HG03175 (cell line): Measurements from ENCODE around the gene CMIP.
"Not testable (repeated sequence)": the region's sequence is repeated elsewhere in the genome, so short reads cannot be mapped to it uniquely, and the experiment has no call there.

ENCODE experiments used
- ATAC-seq: cut with Tn5 transposase; IDR thresholded peaks from one replicate; pipeline ENCODE4 v1.9.1; 2021; ENCODE audit warnings: mild to moderate bottlenecking, moderate library complexity; ENCODE audit not compliant: unreplicated experiment

Gene CMIP

DNA sequence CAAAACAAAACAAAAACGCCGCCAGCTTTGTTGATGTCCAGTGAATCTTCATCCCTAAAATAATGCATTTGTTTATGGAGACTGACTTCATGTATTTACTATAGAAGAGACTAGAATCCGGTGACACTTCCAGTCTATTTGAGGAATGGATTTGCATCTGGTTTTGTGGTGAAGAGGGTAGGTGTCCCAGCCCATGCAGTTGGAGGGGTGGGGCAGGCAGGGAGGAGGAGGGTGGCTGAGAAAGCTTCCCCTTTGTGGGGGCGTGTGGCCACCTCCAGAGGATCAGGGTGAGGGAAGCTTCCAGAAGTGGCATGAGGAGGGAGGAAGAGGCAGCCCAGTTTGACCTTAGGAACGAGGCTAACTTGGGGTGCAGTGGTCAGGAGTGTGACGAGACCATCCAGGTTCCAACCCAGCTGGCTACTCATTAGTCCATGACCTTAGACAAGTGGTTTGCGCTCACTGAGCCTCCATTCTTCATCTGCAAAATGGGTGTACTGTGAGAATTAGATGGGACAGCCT, 69.5 kb downstream of the CMIP start:
- ATAC-seq = peak; percentile 65

GRCh38 chr16:81514568-81515258, 70.1 kb downstream of the CMIP start:
- no peak for ATAC-seq

DNA sequence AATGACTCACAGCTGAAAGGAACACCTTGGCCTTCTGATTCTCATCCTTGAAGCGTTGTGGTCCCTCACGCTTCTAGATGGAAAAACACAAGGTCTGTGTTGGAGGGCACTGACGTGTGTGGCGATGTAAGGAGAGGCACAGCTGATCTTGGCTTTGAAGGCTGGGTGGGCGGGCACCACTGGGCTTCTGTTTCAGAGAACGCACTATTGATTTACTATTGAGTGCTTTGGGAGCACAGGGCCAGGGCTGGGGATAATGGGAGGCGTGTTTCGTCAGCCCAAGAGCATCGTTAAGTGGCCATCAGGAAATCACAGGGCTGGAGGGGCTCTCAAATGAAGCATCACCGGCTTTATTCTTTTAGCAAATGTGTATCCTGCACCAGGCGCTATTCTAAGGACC, 70.7 kb downstream of the CMIP start:
- ATAC-seq = no peak

GRCh38 chr16:81515721-81516120, 71.1 kb downstream of the CMIP start:
- ATAC-seq = no peak

DNA sequence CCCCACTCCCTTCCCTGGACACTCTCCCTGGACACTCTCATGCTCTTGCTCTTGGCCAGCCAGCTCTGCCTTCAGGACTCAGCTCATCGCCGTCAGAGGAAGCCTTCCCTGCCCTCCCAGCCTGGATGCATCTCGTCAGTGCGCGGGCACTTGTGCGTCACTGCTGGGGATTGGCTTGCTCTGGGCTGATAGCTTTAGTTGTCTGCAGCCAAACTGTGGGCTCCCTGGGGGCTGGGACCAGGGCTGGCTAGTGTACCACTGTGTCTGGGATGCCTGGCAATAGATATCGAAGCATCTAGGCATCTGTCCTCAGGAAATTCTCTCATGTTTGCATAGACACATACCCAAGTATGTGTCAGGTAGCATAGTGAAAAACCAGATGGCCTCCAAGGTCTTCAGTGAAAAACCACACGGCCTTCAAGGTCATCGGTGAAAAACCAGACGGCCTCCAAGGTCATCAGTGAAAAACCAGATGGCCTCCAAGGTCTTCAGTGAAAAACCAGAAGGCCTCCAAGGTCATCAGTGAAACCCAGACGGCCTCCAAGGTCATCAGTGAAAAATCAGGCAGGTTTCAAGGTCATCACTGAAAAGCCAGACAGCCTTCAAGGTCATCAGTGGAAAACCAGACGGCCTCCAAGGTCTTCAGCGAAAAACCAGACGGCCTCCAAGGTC, 72.0 kb downstream of the CMIP start:
- no peak for ATAC-seq

DNA sequence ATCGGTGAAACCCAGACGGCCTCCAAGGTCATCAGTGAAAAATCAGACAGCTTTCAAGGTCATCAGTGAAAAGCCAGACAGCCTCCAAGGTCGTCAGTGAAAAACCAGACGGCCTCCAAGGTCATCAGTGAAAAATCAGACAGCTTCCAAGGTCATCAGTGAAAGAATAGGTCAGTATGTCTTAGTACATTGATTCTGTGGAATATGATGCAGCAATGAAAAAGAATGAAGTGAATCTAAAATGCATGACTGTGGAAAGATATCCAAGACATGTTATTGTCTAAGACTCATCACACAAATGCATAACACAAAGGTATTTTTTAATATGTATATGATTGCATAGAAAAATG, 72.5 kb downstream of the CMIP start:
- no peak for ATAC-seq

DNA sequence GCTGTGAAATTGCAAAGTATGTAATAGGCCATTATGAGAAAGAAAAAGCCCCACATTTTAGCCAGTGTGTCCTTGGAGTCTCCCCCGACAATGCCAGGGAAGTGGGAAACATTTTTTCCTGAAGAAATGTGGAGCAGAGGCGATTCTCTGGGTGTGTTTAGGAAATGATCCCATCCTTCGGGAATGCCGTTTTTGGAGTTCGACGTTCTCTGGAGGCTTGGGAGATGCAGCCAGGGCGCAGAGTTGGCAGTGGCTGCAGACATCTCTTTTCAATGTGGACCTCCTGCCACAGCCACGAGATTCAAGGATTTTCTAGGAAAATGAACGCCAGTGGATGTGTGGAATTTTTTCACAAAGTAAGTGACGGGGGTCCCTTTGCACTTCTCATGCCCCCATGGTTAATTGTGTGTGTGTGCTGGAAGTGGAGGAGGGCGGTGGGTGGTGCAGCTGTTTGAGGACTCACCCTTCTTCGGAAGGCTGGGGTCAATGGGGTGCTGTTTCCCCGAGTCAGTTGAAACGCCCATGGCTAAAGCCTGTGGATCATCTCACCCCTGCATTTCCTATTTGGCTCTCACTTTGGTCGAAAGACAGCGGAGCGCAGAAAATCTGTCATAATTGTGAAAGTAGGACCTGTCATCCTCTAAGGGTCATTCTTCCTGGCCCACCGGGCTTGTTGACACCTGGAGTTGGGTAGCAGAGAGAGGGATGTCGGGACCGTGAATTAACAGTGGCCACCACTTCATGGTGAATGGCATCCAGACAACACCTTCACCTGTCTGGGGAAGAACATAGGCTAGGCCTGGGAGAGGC, 73.2 kb downstream of the CMIP start:
- no peak for ATAC-seq

DNA sequence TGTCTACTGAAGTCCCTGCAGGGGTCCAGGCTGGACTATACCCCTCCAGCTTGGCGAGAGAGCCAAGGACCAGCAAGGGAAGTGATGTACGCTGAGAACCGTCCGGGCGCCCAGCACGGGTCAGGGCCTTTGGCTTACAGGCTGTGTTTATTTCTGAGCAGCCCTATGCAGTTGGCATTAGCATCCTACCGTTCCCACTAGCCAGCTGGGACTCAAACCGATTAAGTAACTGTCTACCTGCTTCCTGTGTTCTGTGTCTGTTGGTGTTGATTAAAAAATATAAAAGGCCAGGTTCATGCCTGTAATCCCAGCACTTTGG, 73.8 kb downstream of the CMIP start:
- no peak for ATAC-seq

GRCh38 chr16:81519301-81520150, 74.9 kb downstream of the CMIP start:
- ATAC-seq = no peak

DNA sequence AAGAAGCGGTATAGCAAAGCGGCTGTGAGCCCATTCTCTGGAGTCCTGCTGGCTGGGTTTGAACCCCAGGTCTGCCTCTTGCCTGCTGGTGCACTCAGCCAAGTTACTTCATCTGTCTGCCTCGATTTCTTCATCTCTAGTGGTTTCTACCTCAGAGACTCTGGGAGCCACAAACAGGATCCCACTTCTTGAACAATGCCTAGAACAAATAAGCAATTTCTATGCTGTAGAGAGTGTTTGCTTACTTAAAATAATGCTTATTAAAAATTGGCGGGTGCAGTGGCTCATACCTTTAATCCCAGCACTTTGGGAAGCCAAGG, 75.5 kb downstream of the CMIP start:
- ATAC-seq = no peak

DNA sequence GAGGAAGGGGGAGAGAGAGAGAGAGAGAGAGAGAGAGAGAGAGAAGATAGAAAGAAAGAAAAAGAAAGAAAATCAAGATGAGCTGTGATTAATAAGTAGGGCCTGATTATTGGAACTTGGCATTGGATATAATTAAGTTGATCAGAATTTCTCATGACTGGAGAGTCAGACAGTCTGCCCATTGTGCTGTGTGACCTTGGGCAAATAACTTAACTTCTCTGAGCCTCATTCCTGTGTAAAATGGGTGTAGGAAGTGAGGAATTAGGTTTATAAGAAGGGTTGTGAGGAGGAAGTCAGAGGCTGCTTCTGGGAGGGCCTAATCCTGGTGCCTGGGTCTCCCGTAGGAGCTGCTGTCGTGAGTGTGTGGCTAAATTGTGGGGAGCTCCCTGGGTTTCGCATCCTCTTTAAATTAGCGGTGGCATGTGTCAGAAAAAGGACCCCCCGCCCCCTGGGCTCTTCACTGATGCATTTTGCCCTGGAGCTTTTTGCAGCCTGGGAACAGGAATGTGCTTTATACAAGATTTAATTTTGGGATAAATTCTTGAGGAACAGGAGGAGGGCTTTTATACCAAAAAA, 76.0 kb downstream of the CMIP start:
- ATAC-seq = no peak

- ATAC-seq = peak; percentile 88
Observed at GRCh38 chr16:81521141-81521626, 76.6 kb downstream of the CMIP start.

- no peak for ATAC-seq
Observed at GRCh38 chr16:81522108-81522701, 77.6 kb downstream of the CMIP start.

GRCh38 chr16:81522851-81523250, 78.2 kb downstream of the CMIP start:
- ATAC-seq = not testable (repeated sequence)

GRCh38 chr16:81523387-81524115, 78.9 kb downstream of the CMIP start:
- ATAC-seq = no peak

GRCh38 chr16:81524382-81524781, 79.8 kb downstream of the CMIP start:
- no peak for ATAC-seq

DNA sequence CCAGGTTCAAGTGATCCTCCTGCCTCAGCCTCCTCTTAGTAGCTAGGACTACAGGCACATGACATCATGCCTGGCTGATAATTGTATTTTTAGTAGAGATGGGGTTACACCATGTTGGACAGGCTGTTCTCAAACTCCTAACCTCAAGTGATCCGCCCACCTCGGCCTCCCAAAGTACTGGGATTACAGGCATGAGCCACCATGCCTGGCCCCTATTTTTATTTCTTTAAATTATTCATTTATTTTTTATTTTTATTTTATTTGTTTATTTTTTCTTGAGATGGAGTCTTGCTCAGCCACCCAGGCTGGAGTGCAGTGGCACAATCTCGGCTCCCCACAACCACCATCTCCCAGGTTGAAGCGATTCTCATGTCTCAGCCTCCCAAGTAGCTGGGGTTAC, 80.3 kb downstream of the CMIP start:
- not testable (repeated sequence) for ATAC-seq

GRCh38 chr16:81526199-81526598, 81.6 kb downstream of the CMIP start:
- no peak for ATAC-seq

- no peak for ATAC-seq
Observed at GRCh38 chr16:81526935-81527334, 82.3 kb downstream of the CMIP start.
